H9 (cell line): ENCODE measurements around the gene KIAA1671. TPM values are rescaled to one million over a fixed set of nuclear protein-coding genes. Genes with fewer than 3 reads are reported as not detected.

Experiments
- DNase-seq: peaks from one replicate; pipeline ENCODE4 v3.0.0-alpha.2; 2017
- H2AFZ ChIP-seq: one replicate; pipeline ENCODE4 v1.6.1; 2013; ENCODE audit warnings: mild to moderate bottlenecking, low read length, control low read depth, moderate library complexity
- H2AK5ac ChIP-seq: 2 replicates; pipeline ENCODE4 v1.6.1; 2013; ENCODE audit warnings: low read length, control low read depth, mixed read lengths; ENCODE audit not compliant: insufficient read length
- H2BK120ac ChIP-seq: one replicate; pipeline ENCODE4 v1.6.1; 2013; ENCODE audit warnings: low read depth, mild to moderate bottlenecking, low read length, control low read depth, inconsistent platforms; ENCODE audit not compliant: poor library complexity, severe bottlenecking
- H2BK12ac ChIP-seq: 2 replicates; pipeline ENCODE4 v1.6.1; 2013; ENCODE audit warnings: low read length, control low read depth, mixed read lengths, low read depth; ENCODE audit not compliant: insufficient read length
- H2BK15ac ChIP-seq: 2 replicates; pipeline ENCODE4 v1.6.1; 2013; ENCODE audit warnings: low read depth, low read length, control low read depth
- H2BK20ac ChIP-seq: one replicate; pipeline ENCODE4 v1.6.1; 2013; ENCODE audit warnings: low read depth, mild to moderate bottlenecking, low read length, control low read depth, inconsistent platforms; ENCODE audit not compliant: poor library complexity, severe bottlenecking
- H2BK5ac ChIP-seq: 2 replicates; pipeline ENCODE4 v1.6.1; 2013; ENCODE audit warnings: low read length, control low read depth, mixed read lengths; ENCODE audit not compliant: insufficient read length
- H3K14ac ChIP-seq: 2 replicates; pipeline ENCODE4 v1.6.1; 2013; ENCODE audit warnings: low read length, control low read depth; ENCODE audit not compliant: insufficient read depth
- H3K18ac ChIP-seq: 2 replicates; pipeline ENCODE4 v1.6.1; 2013; ENCODE audit warnings: low read depth, mild to moderate bottlenecking, mixed read lengths, low read length, control low read depth; ENCODE audit not compliant: insufficient read length
- H3K23ac ChIP-seq: 2 replicates; pipeline ENCODE4 v1.6.1; 2013; ENCODE audit warnings: low read length, control low read depth, mixed read lengths, low read depth; ENCODE audit not compliant: insufficient read length
- H3K23me2 ChIP-seq: 2 replicates; pipeline ENCODE4 v1.6.1; 2013; ENCODE audit warnings: low read depth, mild to moderate bottlenecking, mixed read lengths, low read length, control low read depth; ENCODE audit not compliant: insufficient read length, poor library complexity, severe bottlenecking
- H3K27ac ChIP-seq: 2 replicates; pipeline ENCODE4 v1.5.1; 2013; ENCODE audit warnings: low read length, control low read depth, mixed read lengths, low read depth; ENCODE audit not compliant: insufficient read length
- H3K27me3 ChIP-seq: 2 replicates; pipeline ENCODE4 v1.6.1; 2013; ENCODE audit warnings: low read length, control low read depth, inconsistent platforms; ENCODE audit not compliant: insufficient read depth
- H3K4ac ChIP-seq: 2 replicates; pipeline ENCODE4 v1.6.1; 2013; ENCODE audit warnings: low read depth, mild to moderate bottlenecking, control low read depth, inconsistent platforms, low read length, moderate library complexity
- H3K4me1 ChIP-seq: 2 replicates; pipeline ENCODE4 v1.6.1; 2013; ENCODE audit warnings: low read length, control low read depth, inconsistent platforms; ENCODE audit not compliant: insufficient read depth
- H3K4me2 ChIP-seq: 2 replicates; pipeline ENCODE4 v1.6.1; 2013; ENCODE audit warnings: low read length, control low read depth, mixed read lengths; ENCODE audit not compliant: insufficient read length, insufficient read depth
- H3K56ac ChIP-seq: 2 replicates; pipeline ENCODE4 v1.6.1; 2013; ENCODE audit warnings: low read depth, mild to moderate bottlenecking, mixed read lengths, low read length, control low read depth; ENCODE audit not compliant: insufficient read length
- H3K79me1 ChIP-seq: 2 replicates; pipeline ENCODE4 v1.6.1; 2013; ENCODE audit warnings: low read depth, mild to moderate bottlenecking, moderate library complexity, low read length, control low read depth, inconsistent platforms; ENCODE audit not compliant: insufficient read depth, poor library complexity, severe bottlenecking
- H3K79me2 ChIP-seq: 2 replicates; pipeline ENCODE4 v1.6.1; 2013; ENCODE audit warnings: low read length, control low read depth, inconsistent platforms; ENCODE audit not compliant: insufficient read depth
- H3K9ac ChIP-seq: 2 replicates; pipeline ENCODE4 v1.6.1; 2013; ENCODE audit warnings: low read length, control low read depth, mixed read lengths; ENCODE audit not compliant: insufficient read length; ENCODE audit errors: extremely low read depth
- H3K9me3 ChIP-seq: one replicate; pipeline ENCODE4 v1.6.1; 2013; ENCODE audit warnings: low read depth, low read length, inconsistent platforms; ENCODE audit not compliant: control insufficient read depth
- H3T11ph ChIP-seq: one replicate; pipeline ENCODE4 v1.6.1; 2013; ENCODE audit warnings: mild to moderate bottlenecking, low read length, control low read depth, inconsistent platforms
- H4K20me1 ChIP-seq: one replicate; pipeline ENCODE4 v1.6.1; 2013; ENCODE audit not compliant: control insufficient read depth, insufficient read length, insufficient read depth
- H4K5ac ChIP-seq: 2 replicates; pipeline ENCODE4 v1.6.1; 2013; ENCODE audit warnings: low read depth, mild to moderate bottlenecking, mixed read lengths, low read length, control low read depth; ENCODE audit not compliant: insufficient read length
- H4K8ac ChIP-seq: replicated peaks from 2 replicates; pipeline ENCODE4 v1.6.1; 2013; ENCODE audit warnings: low read length, control low read depth, mixed read lengths, low read depth; ENCODE audit not compliant: insufficient read length
- H4K91ac ChIP-seq: 2 replicates; pipeline ENCODE4 v1.6.1; 2013; ENCODE audit warnings: low read depth, mild to moderate bottlenecking, moderate library complexity, mixed read lengths, low read length, control low read depth; ENCODE audit not compliant: insufficient read length
- H3K27ac Mint-ChIP-seq, 3 experiments: 2 replicates in 2 of 3; 3 replicates in 1 of 3; pipeline ENCODE4 v1.8.0; 2020 to 2021; ENCODE audit warnings: mixed read lengths in 3 of 3, mild to moderate bottlenecking in 1 of 3, moderate library complexity in 1 of 3
- H3K27me3 Mint-ChIP-seq: 2 replicates; pipeline ENCODE4 v1.8.0; 2021; ENCODE audit warnings: low read depth, mild to moderate bottlenecking, moderate library complexity, mixed read lengths
- H3K36me3 Mint-ChIP-seq, 3 experiments: 2 replicates in 2 of 3; 3 replicates in 1 of 3; pipeline ENCODE4 v1.8.0; 2020 to 2021; ENCODE audit warnings: low read depth in 3 of 3, mixed read lengths in 3 of 3; ENCODE audit not compliant: insufficient read depth in 1 of 3
- H3K4me1 Mint-ChIP-seq, 2 experiments: 2 replicates each; pipeline ENCODE4 v1.8.0; 2020; ENCODE audit warnings: mixed read lengths in 2 of 2
- H3K4me3 Mint-ChIP-seq, 2 experiments: 2 replicates in 1 of 2; 3 replicates in 1 of 2; pipeline ENCODE4 v1.8.0; 2020 to 2021; ENCODE audit warnings: mild to moderate bottlenecking in 2 of 2, mixed read lengths in 2 of 2, moderate library complexity in 1 of 2
- H3K9me3 Mint-ChIP-seq, 2 experiments: 2 replicates in 1 of 2; 3 replicates in 1 of 2; pipeline ENCODE4 v1.8.0; 2020; ENCODE audit warnings: mild to moderate bottlenecking in 2 of 2, mixed read lengths in 2 of 2, moderate library complexity in 1 of 2
- WGBS: extraction: QIAGEN DNeasy Blood & Tissue Kit; methylation state at CpG from one replicate; pipeline ENCODE4 v1.1.7; 2013; ENCODE audit warnings: missing lambda C conversion rate, low lambda C conversion rate, mixed read lengths; ENCODE audit not compliant: insufficient read length; ENCODE audit errors: extremely low coverage; 5-methylcytosine and 5-hydroxymethylcytosine counted together
- total RNA-seq: library from RNA; stranded (reverse); gene quantifications from 2 replicates; pipeline ENCODE4 v1.2.1, GENCODE V29; 2021
- TF ChIP-seq, protein P1 (sequence below): fragments of 200-600 bp; sonication (generic); conservative IDR thresholded peaks from 3 replicates; pipeline ENCODE4 v1.8.0; 2021; ENCODE audit warnings: antibody characterized with exemption, mild to moderate bottlenecking

KIAA1671 gene
- total RNA-seq, 1 experiment from 2014 or later = 22.6 TPM

DNA sequence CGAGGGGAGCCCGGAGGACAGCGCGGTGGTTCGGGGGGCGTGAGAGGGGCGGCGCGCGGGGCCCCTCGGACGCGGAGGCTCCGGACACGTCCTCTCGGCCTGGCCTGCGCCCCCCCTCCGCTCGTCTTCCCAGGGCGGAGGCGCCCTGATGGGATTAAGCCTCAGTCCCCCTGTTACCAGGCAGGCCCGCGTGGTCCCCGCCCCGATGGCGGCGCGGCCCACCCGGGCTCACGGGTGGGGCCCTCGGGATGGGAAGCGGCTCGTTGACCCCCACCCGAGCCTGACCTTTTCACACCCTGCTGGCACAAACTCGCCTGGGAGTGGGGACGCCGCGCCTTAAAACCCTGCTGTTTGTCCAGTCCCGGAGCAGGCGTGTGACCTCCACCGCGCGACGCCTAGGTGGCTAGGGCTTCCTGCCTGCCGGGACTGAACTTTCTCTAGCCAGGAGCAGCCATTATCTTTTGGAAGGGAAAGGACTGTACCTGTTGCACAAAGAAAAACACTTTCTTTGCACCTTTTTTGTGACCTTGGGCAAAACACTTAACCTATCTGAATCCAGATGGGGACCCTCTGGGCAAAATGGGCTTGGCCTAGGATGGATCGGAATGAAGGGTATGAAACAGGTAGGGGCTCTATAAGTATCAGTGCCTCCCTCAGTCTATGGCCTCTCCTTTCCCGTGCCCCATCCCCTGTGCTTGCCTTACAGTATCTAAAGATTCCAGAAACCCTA, 1.0 kb downstream of the KIAA1671 start:
- WGBS = no CpG with 5 or more reads among the region's 47 CpGs
- TF ChIP-seq, protein P1, sequence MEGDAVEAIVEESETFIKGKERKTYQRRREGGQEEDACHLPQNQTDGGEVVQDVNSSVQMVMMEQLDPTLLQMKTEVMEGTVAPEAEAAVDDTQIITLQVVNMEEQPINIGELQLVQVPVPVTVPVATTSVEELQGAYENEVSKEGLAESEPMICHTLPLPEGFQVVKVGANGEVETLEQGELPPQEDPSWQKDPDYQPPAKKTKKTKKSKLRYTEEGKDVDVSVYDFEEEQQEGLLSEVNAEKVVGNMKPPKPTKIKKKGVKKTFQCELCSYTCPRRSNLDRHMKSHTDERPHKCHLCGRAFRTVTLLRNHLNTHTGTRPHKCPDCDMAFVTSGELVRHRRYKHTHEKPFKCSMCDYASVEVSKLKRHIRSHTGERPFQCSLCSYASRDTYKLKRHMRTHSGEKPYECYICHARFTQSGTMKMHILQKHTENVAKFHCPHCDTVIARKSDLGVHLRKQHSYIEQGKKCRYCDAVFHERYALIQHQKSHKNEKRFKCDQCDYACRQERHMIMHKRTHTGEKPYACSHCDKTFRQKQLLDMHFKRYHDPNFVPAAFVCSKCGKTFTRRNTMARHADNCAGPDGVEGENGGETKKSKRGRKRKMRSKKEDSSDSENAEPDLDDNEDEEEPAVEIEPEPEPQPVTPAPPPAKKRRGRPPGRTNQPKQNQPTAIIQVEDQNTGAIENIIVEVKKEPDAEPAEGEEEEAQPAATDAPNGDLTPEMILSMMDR = no peak
- Histone ChIP-seq H4K20me1 (no peaks in the 10 kb centered on the region), H3K56ac (no peak overlapping the region), H2AK5ac (no peak overlapping the region), H3K79me2 (no peaks in the 10 kb centered on the region), H4K91ac (peak overlapping the region; percentile 54), H2BK15ac (no peak overlapping the region), H3K14ac (peak overlapping the region; percentile 94), H4K5ac (no peak overlapping the region), H4K8ac (no peak overlapping the region), H3K79me1 (no peaks in the 10 kb centered on the region), H3K4ac (peak overlapping the region; percentile 41; the same call in 1 of the 2 replicates), H2BK5ac (no peak overlapping the region), H3K27ac (no peak overlapping the region), H3T11ph (no peak overlapping the region), H2BK20ac (no peak overlapping the region), H2AFZ (no peak overlapping the region), H3K4me1 (peaks cover 4% of the 10 kb centered on the region; the same call in 1 of the 2 replicates), H3K23ac (no peak overlapping the region), H3K4me2 (peak overlapping the region; percentile 91), H2BK12ac (no peak overlapping the region), H3K9ac (peak overlapping the region; percentile 94), H2BK120ac (no peak overlapping the region), H3K23me2 (peaks cover 12% of the 10 kb centered on the region), H3K9me3 (no peaks in the 10 kb centered on the region), H3K27me3 (no peaks in the 10 kb centered on the region), H3K18ac (peak overlapping the region; percentile 89)
- H3K4me3 Mint-ChIP-seq = peak overlapping the region; percentile 95
- peak overlapping the region; percentile 96 to 98 (median 98); a peak in 4 of 7 replicates for H3K27ac Mint-ChIP-seq
- H3K27me3 Mint-ChIP-seq = no peaks in the 10 kb centered on the region
- H3K9me3 Mint-ChIP-seq = no peaks in the 10 kb centered on the region
- H3K36me3 Mint-ChIP-seq = peaks cover 0 to 6% (median 5%) of the 10 kb centered on the region in 3 experiments; a peak in 2 of 7 replicates
- DNase-seq = no peak
- peaks cover 37 to 44% of the 10 kb centered on the region in 2 experiments for H3K4me1 Mint-ChIP-seq
